Left ventricle myocardium superior (tissue), 1 donor: ENCODE results near the gene MAPRE2. TPM values are rescaled to one million over a fixed set of nuclear protein-coding genes. Genes with fewer than 3 reads are reported as not detected.
"Not testable (repeated sequence)": the region's sequence is repeated elsewhere in the genome, so short reads cannot be mapped to it uniquely, and the experiment has no call there.

Source experiments
- ATAC-seq: fragments of 200-7000 bp; cut with Tn5 transposase; one replicate; pipeline ENCODE4 v1.9.1; 2020; ENCODE audit warnings: mild to moderate bottlenecking, moderate library complexity
- DNase-seq: peaks from one replicate; pipeline ENCODE4 v3.0.0-alpha.2; 2020
- intact Hi-C: fragments of 100-400 bp; cut with micrococcal nuclease; formaldehyde crosslinking; loops from one replicate; pipeline ENCODE4 v1.11.0; 2022
- total RNA-seq: library from RNA; stranded (reverse); fragmentation: NEBNext Ultra II Directional; extraction: Animal tissue kit (Norgen Biotek cat#: 25700); gene quantifications from one replicate; pipeline ENCODE4 v1.2.1, GENCODE V29; 2021
- donor health status: DM: no; HTN: yes; CAD: no; lungs with severe emphysema.

MAPRE2 gene
- total RNA-seq, 1 donor from 2014 or later, result 111 TPM

GRCh38 chr18:35134791-35135531 lies 93.7 kb downstream of the MAPRE2 start:
- DNase-seq (no peak), ATAC-seq (no peak)
- intact Hi-C loops, result no loop called here

GRCh38 chr18:35136248-35136647 lies 95.0 kb downstream of the MAPRE2 start:
- intact Hi-C loops, result no loop called here
- no peak for DNase-seq
- peak; percentile 78 for ATAC-seq

GRCh38 chr18:35136885-35137284 lies 95.7 kb downstream of the MAPRE2 start:
- no peak for ATAC-seq
- intact Hi-C loops, result no loop called here
- no peak for DNase-seq

GRCh38 chr18:35137632-35138031 lies 96.4 kb downstream of the MAPRE2 start:
- ATAC-seq (no peak), DNase-seq (no peak)
- intact Hi-C loops, result no loop called here

DNA sequence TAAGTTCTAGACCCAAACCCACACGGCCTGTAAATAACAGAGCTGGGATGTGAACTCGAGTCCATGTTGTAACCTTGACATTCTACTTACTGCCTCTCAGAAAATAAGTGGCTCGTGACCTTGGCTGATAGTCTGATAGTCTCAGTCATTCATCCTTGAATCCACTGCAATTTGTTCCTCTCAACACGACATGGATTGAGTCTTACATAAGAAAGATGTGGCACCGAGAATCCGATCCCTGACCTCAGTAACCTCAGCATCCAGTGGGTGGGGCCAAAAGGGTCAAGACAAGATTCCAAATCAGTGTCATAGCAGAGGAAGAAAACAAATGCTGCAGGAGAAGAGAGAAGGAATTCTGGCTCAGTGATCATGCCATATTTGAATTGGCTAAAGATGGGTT lies 97.6 kb downstream of the MAPRE2 start:
- peak; percentile 9 for ATAC-seq
- no peak for DNase-seq
- intact Hi-C loops, result no loop called here

DNA sequence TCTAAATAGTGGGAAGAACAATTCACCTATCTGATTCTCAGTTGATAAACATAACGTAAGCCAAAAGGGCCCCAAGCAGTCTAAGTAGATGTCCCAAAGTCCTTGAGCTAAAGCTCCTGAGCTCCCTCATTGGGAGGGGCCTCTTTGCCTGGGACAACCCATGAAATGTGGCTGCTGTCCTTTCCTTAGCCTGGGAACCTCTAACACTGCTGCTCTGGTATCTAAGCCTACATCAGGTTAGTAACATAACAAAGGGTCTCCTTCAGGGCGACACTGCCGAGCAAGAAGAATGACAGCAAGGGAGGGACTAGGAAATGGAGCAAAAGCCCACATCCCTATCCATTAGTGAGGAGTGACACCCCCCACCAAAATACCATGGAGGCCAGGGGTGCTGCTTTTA lies 98.3 kb downstream of the MAPRE2 start:
- ATAC-seq, result no peak
- intact Hi-C loops, result no loop called here
- DNase-seq, result no peak

GRCh38 chr18:35141077-35141476 lies 99.9 kb downstream of the MAPRE2 start:
- no peak for DNase-seq
- no peak for ATAC-seq
- intact Hi-C loops, result loop anchor here (5.0 to 10.0 kb wide), 2 partner anchors 96 to 134 kb away; partner anchors contain the start of gene MAPRE2

DNA sequence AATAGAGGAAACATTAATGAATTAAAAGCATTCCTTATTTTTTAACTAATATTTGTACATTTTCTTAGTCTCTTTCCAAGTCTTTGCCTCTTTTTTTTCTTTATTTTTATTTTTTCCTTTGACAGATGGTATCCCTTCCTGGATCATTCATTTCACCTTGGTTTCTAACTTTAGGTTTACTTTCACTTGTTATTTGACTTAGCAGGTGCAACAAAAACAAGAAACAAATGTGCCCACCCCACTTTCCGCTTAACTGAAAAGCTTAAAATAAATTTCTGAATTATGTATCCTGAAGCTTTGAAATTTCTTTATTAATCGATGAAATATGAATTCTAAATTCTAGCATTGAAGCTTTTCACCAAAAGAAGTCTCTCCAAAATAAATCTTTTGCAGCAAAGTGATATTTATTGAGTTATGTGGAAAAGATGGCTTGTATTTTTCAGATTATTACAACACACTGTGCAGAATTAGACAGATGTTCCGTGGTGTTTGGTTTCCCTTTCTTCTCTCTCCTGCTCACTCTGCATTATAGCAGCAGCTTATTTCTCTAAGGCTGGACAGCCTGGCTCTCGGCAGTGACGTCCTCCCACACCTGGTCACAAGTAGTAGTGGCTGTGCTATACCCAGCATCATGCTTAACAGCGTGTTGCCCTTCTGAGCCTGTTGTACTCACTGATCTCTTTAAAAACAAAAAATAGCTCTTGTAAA lies 100.5 kb downstream of the MAPRE2 start:
- intact Hi-C loops, result loop anchor here (5.0 to 10.0 kb wide), 2 partner anchors 97 to 134 kb away; partner anchors contain the start of gene MAPRE2
- no peak for ATAC-seq

DNA sequence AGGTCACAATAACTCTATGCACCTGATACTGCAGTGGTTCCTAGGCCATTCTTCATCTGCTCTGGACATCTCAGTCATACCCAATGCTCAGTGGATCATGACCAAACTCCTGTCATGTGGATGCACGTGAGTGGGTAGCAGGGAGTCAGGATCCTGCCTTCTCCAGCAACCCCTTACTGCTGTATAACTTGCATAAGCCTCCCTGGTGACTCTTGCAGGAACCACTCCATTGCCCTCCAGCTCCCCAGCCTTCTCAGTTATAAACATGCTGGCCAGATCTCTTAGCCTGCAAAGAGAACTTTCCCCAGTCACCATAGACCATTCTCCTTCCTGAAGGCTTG lies 101.0 kb downstream of the MAPRE2 start:
- DNase-seq, result no peak
- intact Hi-C loops, result loop anchor here (5.0 to 10.0 kb wide), 2 partner anchors 97 to 135 kb away; partner anchors contain the start of gene MAPRE2
- no peak for ATAC-seq

More for the DNA sequence above, 100.5 kb downstream of the MAPRE2 start:
- no peak for DNase-seq

GRCh38 chr18:35143622-35144596 lies 102.7 kb downstream of the MAPRE2 start:
- ATAC-seq (peak; percentile 92), DNase-seq (peak; percentile 48)

DNA sequence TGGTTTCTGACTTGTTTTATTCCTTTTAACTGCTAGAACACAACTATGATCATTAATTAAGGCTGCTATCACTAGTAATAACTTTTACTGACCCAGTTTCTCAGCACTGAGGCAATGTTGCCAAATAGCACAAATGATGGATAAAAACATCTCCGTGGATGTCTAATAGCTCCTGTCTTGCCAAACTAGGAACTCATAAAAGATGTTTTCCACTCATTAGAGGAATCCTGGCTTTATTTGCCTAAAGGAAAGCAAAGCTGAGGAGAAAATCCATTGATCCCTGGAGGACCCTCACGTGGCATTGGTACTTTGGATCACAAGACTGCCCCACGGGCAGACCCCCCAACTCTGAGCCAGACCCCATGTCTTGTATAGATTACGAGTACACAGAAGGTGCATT lies 103.5 kb downstream of the MAPRE2 start:
- peak; percentile 20 for ATAC-seq

More at GRCh38 chr18:35143622-35144596, 102.7 kb downstream of the MAPRE2 start:
- intact Hi-C loops, result loop anchor here (5.0 to 10.0 kb wide), 2 partner anchors 99 to 137 kb away; partner anchors contain the start of gene MAPRE2

GRCh38 chr18:35150195-35150594 lies 109.0 kb downstream of the MAPRE2 start:
- DNase-seq, ATAC-seq, intact Hi-C loops: not testable (repeated sequence)

More for the DNA sequence above, 103.5 kb downstream of the MAPRE2 start:
- intact Hi-C loops, result loop anchor here (5.0 to 10.0 kb wide), 2 partner anchors 100 to 137 kb away; partner anchors contain the start of gene MAPRE2
- no peak for DNase-seq

DNA sequence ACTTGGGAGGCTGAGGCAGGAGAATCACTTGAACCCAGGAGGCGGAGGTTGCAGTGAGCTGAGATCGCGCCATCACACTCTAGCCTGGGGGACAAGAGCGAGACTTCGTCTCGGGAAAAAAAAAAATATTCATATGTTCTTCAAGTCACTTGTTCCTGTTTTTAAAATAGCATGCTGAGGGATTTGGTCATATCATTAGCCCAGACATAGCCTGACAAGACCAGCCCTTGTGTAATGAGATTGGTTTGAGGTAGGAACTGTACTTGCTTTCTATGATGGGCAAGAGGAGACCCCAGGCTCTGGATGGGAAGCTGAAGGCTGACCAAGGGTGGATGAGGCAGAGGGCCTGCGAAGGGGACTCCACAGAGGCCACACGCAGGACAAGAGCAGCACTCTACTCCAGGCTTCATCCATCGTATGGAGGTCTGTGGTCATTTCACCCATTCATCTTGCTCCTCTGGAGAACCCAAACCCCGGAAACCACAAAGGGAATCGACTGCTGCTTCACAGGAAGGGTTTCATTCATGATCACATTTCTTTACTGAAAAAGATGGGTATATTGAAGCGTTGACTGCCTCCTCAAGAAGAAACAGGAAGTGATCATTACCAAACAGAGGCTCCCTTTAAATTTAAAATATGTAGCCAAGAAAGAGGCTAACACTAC lies 112.5 kb downstream of the MAPRE2 start:
- ATAC-seq (no peak), DNase-seq (no peak)
- intact Hi-C loops, result no loop called here

DNA sequence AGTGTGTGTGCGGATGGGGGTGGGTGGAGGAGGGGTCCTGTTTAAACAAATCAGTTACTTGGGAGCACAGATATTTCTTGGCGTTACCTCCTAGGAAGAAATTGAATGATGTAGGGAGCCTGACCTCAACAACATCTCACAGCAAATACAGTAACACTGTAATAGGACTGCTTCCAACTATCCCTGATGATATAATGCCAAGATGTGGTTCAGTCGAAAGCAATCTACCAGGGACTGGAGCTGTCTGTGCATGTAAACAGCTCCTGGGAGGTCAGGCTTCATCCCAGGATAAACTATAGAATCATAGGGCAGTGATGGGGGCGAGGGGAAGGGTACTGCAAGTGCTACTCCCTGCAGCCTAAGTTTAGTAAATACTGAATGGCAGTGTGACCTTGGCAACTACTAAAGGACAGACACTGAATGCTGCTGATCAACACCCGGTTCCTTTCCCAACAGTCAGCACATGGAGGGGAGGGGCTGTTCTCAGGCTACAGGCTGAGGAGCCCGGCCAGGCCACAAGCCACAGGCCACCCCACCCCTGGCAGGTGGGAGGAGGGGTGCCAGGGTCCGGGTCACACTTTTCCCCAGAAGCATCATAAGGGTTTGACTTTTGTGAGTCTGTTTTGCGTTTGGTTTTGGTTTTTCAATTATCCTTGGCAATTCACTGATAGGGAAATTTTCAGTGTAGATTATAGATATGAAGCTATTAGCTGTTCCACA lies 114.3 kb downstream of the MAPRE2 start:
- ATAC-seq (peak; percentile 66), DNase-seq (no peak)
- intact Hi-C loops, result no loop called here

DNA sequence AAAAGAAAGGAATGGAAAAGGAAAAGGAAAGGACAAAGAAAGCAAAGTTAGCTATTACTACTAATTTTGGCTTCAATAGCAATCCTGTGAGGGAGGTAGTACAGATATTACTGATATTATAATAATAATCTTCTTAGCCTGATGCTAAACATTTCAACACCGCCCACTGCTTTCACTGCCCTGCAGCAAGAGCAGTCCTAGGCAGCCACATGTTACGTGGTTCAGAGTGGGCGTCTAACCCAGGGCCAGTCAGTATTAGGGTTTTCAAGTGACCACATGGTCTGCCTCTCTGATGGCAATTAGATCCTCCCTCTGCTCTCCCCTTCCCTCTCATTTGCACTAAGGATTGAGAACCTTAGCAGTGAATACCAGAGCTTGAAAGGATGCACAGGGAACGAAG lies 116.0 kb downstream of the MAPRE2 start:
- intact Hi-C loops, result no loop called here
- no peak for DNase-seq
- no peak for ATAC-seq

GRCh38 chr18:35158728-35159450 lies 117.7 kb downstream of the MAPRE2 start:
- intact Hi-C loops, result no loop called here
- ATAC-seq (no peak), DNase-seq (no peak)

DNA sequence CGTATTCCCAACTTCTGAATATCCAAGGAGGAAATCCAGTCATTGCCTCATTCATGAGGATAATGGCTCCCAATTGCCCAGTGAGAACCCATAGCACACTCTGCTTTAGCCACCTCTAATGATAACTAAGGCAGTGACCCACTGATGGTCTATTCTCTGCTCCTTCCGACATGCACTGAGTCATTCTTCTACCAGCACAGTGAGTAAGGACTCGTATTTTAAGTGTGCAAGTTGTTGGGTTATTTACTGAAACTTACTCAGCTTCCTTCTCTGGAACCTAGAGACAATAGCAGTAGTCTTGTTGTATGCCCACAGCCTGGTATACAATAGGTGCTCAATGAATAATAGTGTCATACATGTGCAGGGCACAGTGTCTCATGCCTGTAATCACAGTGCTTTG lies 118.6 kb downstream of the MAPRE2 start:
- ATAC-seq (no peak), DNase-seq (no peak)
- intact Hi-C loops, result no loop called here
